Measurements from ENCODE around the gene PRKCE. TPM values are rescaled to one million over a fixed set of nuclear protein-coding genes. Genes with fewer than 3 reads are reported as not detected.

PRKCE gene
- total and polyA plus RNA-seq, 2 of the 8 experiments (the other 6 are each of a cell fraction or from before 2014, with no cell fraction given) = 0.54 to 2.1 TPM

DNA sequence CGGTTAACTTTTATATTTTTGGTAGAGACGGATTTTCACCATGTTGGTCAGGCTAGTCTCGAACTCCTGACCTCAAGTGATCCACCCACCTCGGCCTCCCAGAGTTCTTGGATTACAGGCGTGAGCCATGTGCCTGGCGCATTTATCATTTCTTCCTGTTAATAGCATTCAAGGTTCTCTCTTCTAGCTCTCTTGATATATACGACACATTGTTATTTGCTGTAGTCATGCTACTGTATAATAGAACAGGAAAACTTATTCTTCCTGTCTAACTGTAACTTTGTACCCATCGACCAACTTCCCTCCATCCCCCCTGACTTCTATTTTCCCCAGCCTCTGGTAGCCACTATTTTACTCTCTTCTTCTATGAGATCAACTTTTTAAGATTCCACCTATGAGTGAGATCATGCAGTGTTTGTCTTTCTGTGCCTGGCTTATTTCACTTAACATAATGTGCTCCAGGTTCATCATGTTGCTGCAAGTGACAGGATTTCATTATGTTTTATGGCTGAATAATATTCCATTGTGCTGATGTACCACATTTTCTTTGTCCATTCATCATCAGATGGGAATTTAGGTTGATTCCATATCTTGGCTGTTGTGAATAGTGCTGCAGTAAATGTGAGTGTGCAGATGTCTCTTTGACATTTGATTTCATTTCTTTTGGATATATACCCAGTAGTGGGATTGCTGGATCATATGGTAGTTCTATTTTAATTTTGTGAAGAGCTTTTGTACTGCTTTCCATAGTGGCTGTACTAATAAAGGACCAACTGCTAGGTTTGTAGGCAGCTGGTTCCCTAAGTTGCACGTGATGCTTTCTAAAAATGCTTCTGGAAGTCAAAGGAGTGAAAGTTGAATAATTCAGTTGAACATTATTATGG is 205.2 kb downstream of the PRKCE start (continued):
- TF ChIP-seq RNF2 (IDR thresholded peaks at IDR 0.05; ENCODE audit: borderline replicate concordance, low read depth, low read length, missing control alignments, poor library complexity, severe bottlenecking) = no peak
- TF ChIP-seq FOSL1 (IDR thresholded peaks at IDR 0.05; ENCODE audit: insufficient read depth, low read depth, low read length) = no peak
- TF ChIP-seq EGR1 (IDR thresholded peaks at IDR 0.05; ENCODE audit: borderline replicate concordance, low read depth, low read length) = no peak
- TF ChIP-seq ZNF274 (IDR thresholded peaks at IDR 0.05; ENCODE audit: borderline replicate concordance, extremely low read depth, low read length) = no peak
- no peak for TF ChIP-seq NANOG (IDR thresholded peaks at IDR 0.05; ENCODE audit: insufficient read depth, low read depth, low read length, poor library complexity, severe bottlenecking)
- no peak for TF ChIP-seq JUND (IDR thresholded peaks at IDR 0.05; ENCODE audit: low read length)
- TF ChIP-seq PHF8 (conservative IDR thresholded peaks at IDR 0.05; ENCODE audit: low read depth, low read length) = no peak
